Breast epithelium (tissue), 4 donors: ENCODE results near the gene SLC6A12. TPM values are rescaled to one million over a fixed set of nuclear protein-coding genes. Genes with fewer than 3 reads are reported as not detected.

Source experiments
- DNase-seq, 2 donors: peaks; one replicate each; pipeline ENCODE4 v3.0.0-alpha.2; 2019; ENCODE audit warnings: low spot score in 2 of 2
- H3K27ac ChIP-seq, 2 donors: fragments of 200-600 bp; sonication (generic) in 1 of 2; one replicate each; pipeline ENCODE4 v1.5.1; 2016 to 2019; ENCODE audit warnings: mild to moderate bottlenecking in 1 of 2
- H3K27me3 ChIP-seq, 2 donors: fragments of 200-600 bp; sonication (generic) in 1 of 2; one replicate each; pipeline versions ENCODE4 v1.5.1 to v1.6.0; 2017 to 2019; ENCODE audit warnings: control low read depth in 1 of 2, mild to moderate bottlenecking in 1 of 2
- H3K36me3 ChIP-seq: fragments of 200-600 bp; one replicate; pipeline ENCODE4 v1.5.1; 2019
- H3K4me1 ChIP-seq, 2 donors: fragments of 200-600 bp; sonication (generic); one replicate each; pipeline ENCODE4 v1.5.1; 2016 to 2019; ENCODE audit warnings: control low read depth in 1 of 2
- H3K4me3 ChIP-seq, 3 donors: fragments of 200-600 bp; sonication (generic); 1 replicate in 2 of 3; 2 replicates in 1 of 3; pipeline ENCODE4 v1.5.1; 2016 to 2019; ENCODE audit warnings: mild to moderate bottlenecking in 3 of 3, moderate library complexity in 2 of 3
- H3K9me3 ChIP-seq, 2 donors: fragments of 200-600 bp; sonication (generic) in 1 of 2; one replicate each; pipeline ENCODE4 v1.5.1; 2016 to 2019; ENCODE audit warnings: control low read depth in 1 of 2
- POLR2A ChIP-seq: fragments of 450-650 bp; IDR thresholded peaks from one replicate; pipeline ENCODE4 v1.6.1; 2016; ENCODE audit warnings: antibody characterized with exemption, mild to moderate bottlenecking, moderate library complexity
- POLR2AphosphoS5 ChIP-seq, 3 donors: sonication (generic); formaldehyde crosslinking; IDR thresholded peaks; one replicate each; pipeline ENCODE4 v1.6.1; 2017; ENCODE audit warnings: antibody characterized with exemption in 3 of 3
- intact Hi-C: fragments of 100-400 bp; cut with DNase I; formaldehyde crosslinking; loops from one replicate; pipeline ENCODE4 v1.15.1; 2023; ENCODE audit warnings: low total_unique reads
- total RNA-seq, 3 donors: library from RNA; depleted of rRNA; stranded (reverse); fragments of >200 nt; gene quantifications; one replicate each; pipeline ENCODE4 v1.1.0, GENCODE V29; 2016
- TF ChIP-seq, protein P1 (sequence below), 3 donors: fragments of 450-650 bp; IDR thresholded peaks; one replicate each; pipeline ENCODE4 v1.5.1; 2016 to 2017; ENCODE audit warnings: antibody characterized with exemption in 3 of 3, mild to moderate bottlenecking in 3 of 3, moderate library complexity in 3 of 3

The SLC6A12 gene
- total RNA-seq, 3 donors from 2014 or later = 0.33 to 2.1 (median 1.3) TPM

DNA sequence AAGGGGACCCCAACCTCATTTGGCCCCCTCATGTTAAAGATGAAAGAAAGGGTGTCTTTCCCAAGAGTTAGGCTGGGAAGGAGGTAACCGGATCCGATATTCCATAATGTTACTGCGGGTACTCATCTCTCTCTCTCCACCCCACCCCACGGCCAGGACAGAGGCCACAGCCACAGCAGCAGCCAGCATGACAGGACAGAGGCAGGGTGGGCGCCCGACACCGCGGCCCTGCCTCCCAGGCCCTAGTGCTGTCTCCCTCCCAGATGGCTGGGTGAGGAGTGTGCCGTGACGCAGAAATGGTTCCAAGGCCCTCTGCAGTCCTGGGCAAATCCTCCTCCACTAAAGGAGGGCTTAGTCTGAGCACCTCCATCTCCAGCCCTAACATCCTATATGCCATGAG, 6.2 kb downstream of the SLC6A12 start:
- TF ChIP-seq, protein P1, sequence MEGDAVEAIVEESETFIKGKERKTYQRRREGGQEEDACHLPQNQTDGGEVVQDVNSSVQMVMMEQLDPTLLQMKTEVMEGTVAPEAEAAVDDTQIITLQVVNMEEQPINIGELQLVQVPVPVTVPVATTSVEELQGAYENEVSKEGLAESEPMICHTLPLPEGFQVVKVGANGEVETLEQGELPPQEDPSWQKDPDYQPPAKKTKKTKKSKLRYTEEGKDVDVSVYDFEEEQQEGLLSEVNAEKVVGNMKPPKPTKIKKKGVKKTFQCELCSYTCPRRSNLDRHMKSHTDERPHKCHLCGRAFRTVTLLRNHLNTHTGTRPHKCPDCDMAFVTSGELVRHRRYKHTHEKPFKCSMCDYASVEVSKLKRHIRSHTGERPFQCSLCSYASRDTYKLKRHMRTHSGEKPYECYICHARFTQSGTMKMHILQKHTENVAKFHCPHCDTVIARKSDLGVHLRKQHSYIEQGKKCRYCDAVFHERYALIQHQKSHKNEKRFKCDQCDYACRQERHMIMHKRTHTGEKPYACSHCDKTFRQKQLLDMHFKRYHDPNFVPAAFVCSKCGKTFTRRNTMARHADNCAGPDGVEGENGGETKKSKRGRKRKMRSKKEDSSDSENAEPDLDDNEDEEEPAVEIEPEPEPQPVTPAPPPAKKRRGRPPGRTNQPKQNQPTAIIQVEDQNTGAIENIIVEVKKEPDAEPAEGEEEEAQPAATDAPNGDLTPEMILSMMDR (IDR thresholded peaks at IDR 0.05) = no peak
- TF ChIP-seq POLR2A (no peak), POLR2AphosphoS5 (IDR thresholded peaks at IDR 0.05) (no peak)
- Histone ChIP-seq H3K27ac (no peak overlapping the region), H3K9me3 (no peaks in the 10 kb centered on the region), H3K4me1 (no peaks in the 10 kb centered on the region), H3K27me3 (no peaks in the 10 kb centered on the region), H3K4me3 (no peak overlapping the region), H3K36me3 (no peaks in the 10 kb centered on the region)
- no peak for DNase-seq
- intact Hi-C loops = no loop called here

DNA sequence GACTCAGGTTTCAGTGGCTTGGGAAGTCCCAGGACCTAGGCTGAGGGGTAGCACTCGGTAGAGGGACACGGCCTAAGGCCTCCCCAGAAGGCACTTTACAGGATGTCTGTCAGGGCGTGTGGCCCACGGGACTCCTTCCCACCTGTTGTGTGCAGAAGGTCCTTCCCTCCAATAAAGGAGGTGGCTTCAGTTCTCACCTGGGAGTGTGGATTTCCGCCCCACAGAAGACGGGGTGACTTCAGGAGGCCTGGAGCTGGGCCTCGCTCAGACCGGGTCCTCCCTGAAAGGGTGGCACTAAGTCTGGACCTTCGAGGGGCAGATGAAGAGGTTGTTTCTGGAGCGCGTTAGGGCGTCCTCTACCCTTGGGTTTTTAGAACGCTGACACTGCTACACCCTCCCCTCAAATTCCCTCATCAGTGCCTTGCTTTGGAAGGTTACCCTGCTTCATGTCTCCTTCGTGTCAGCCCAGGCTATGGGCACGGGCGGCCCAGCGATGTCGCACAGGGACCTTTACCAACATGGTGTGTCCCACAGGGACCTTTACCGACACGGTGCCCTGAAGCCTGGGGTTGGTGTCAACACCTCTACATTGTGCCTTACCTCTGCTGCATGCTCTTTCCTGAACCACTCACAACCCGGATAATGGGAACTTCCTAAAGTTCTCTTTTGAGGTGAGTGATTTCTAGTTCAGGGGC, 7.1 kb downstream of the SLC6A12 start:
- DNase-seq = no peak
- Histone ChIP-seq H3K9me3 (no peaks in the 10 kb centered on the region), H3K27me3 (no peaks in the 10 kb centered on the region), H3K4me1 (no peaks in the 10 kb centered on the region), H3K36me3 (no peaks in the 10 kb centered on the region), H3K27ac (no peak overlapping the region), H3K4me3 (no peak overlapping the region)
- TF ChIP-seq, protein P1 (IDR thresholded peaks at IDR 0.05) = no peak
- TF ChIP-seq POLR2A (no peak), POLR2AphosphoS5 (IDR thresholded peaks at IDR 0.05) (no peak)
- intact Hi-C loops = no loop called here

DNA sequence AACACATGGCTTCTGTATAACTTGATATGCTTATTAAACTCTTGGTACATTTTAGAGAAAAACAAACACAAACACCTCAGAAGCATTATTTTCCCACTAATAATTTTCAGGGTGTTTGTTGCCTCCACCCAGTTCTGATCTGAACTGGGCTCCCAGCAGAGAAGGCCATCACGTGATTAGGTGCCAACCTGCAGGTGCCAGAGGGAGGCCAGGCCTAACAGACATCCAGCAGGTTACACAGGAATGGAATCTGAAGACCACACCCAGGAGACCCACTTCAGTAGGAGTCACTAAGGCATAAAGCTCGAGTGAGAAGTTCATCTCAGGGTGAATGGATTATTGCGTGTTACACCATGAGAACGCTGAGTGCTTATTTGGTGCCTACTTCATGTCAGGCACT, 8.9 kb downstream of the SLC6A12 start:
- no peaks in the 10 kb centered on the region for H3K27me3 ChIP-seq
- intact Hi-C loops = no loop called here
- H3K4me1 ChIP-seq = no peaks in the 10 kb centered on the region
- DNase-seq = no peak
- no peak overlapping the region for H3K4me3 ChIP-seq
- no peaks in the 10 kb centered on the region for H3K9me3 ChIP-seq
- TF ChIP-seq, protein P1 (IDR thresholded peaks at IDR 0.05) = no peak
- TF ChIP-seq POLR2A = no peak
- TF ChIP-seq POLR2AphosphoS5 (IDR thresholded peaks at IDR 0.05) = no peak
- no peaks in the 10 kb centered on the region for H3K36me3 ChIP-seq
- no peak overlapping the region for H3K27ac ChIP-seq

DNA sequence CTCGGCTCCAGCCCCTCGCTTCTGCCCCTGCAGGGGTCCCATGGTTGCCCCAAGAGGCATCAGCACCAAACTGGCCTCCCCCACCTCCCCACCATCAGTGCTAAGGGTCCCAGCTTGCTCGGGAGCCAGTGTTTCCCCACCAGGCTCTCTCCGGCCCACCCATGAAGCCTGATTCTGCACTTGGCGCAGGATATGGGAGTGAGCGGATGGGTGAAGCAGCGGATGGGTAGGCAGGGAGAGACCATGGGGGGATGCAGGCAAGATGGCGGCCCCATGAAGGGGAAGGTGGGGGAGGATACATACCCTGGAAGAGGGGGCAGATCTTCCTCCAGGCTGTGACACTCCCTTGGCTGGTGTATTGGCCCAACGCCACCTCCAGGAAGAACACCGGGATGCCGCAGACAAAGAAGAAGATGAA, 9.7 kb downstream of the SLC6A12 start:
- Histone ChIP-seq H3K36me3 (no peaks in the 10 kb centered on the region), H3K9me3 (no peaks in the 10 kb centered on the region), H3K27me3 (no peaks in the 10 kb centered on the region), H3K27ac (no peak overlapping the region), H3K4me3 (peak overlapping the region; percentile 48 to 74 (median 59)), H3K4me1 (no peaks in the 10 kb centered on the region)
- TF ChIP-seq POLR2AphosphoS5 (IDR thresholded peaks at IDR 0.05) (no peak), POLR2A (no peak)
- TF ChIP-seq, protein P1 (IDR thresholded peaks at IDR 0.05) = no peak
- intact Hi-C loops = no loop called here
- DNase-seq = no peak

DNA sequence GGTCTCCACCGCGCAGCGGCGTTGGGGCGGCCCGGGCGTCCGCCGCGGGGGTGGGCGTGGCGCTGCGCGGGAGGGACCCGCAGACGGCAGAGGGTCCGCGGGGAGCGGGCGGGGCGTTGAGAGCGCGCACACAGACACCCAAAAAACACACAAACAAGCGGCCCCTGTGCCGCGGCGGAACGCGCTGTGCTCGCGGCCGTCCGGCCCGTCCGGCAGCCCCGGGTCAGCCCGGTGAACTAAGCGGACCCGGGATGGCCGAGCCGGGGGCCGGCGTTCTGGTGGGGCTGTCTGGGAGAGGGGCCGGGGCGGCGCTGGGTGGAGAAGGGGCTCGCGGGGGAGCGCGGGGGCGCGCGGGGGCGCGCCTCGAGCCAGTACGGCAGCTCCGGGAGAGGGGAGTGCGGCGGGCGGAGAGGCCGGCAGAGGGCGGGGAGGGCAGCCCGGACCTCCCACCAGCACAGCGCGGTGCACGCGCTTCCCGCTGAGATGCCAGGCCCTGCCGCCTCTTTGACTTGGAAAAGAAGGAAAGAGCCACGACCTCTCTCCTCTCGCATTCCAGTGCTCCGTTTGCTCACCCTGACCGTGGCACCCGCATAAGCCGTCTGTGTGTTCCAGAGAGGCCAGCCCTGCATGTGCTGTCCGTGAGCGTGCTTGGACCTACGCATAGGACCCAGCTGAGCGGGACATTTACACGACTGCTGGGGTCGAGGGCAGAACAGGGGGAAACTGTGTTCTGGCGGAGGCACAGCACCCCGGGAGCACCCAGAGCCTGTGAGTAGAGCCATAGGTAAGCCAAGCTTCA, 10.3 kb downstream of the SLC6A12 start:
- TF ChIP-seq POLR2AphosphoS5 (IDR thresholded peaks at IDR 0.05) (no peak), POLR2A (no peak)
- TF ChIP-seq, protein P1 (IDR thresholded peaks at IDR 0.05) = no peak
- Histone ChIP-seq H3K4me3 (peak overlapping the region; percentile 48 to 74 (median 59)), H3K4me1 (no peaks in the 10 kb centered on the region), H3K36me3 (no peaks in the 10 kb centered on the region), H3K27me3 (no peaks in the 10 kb centered on the region), H3K9me3 (no peaks in the 10 kb centered on the region), H3K27ac (no peak overlapping the region)
- intact Hi-C loops = no loop called here
- no peak for DNase-seq
